Skeletal muscle satellite cell (primary cell): ENCODE measurements around the gene SF3B3.

Source experiments
- H3K27me3 ChIP-seq: 2 replicates; pipeline ENCODE4 v1.7.0; 2013; ENCODE audit warnings: low read length; ENCODE audit not compliant: control insufficient read depth, insufficient read depth
- H3K36me3 ChIP-seq: 2 replicates; pipeline ENCODE4 v1.7.0; 2013; ENCODE audit warnings: mild to moderate bottlenecking, control low read depth, low read length; ENCODE audit not compliant: insufficient read depth
- H3K4me1 ChIP-seq: 2 replicates; pipeline ENCODE4 v1.7.0; 2013; ENCODE audit warnings: low read length; ENCODE audit not compliant: control insufficient read depth, insufficient read depth
- H3K4me2 ChIP-seq: 2 replicates; pipeline ENCODE4 v1.7.0; 2013; ENCODE audit warnings: mild to moderate bottlenecking, low read length
- H3K4me3 ChIP-seq: 2 replicates; pipeline ENCODE4 v1.7.0; 2013; ENCODE audit warnings: low read length
- H3K9ac ChIP-seq: 2 replicates; pipeline ENCODE4 v1.7.0; 2013; ENCODE audit warnings: mild to moderate bottlenecking, low read depth, low read length, moderate library complexity
- H3K9me3 ChIP-seq: replicated peaks from 2 replicates; pipeline ENCODE4 v1.7.0; 2013; ENCODE audit warnings: mild to moderate bottlenecking, control low read depth, low read length

SF3B3 gene

DNA sequence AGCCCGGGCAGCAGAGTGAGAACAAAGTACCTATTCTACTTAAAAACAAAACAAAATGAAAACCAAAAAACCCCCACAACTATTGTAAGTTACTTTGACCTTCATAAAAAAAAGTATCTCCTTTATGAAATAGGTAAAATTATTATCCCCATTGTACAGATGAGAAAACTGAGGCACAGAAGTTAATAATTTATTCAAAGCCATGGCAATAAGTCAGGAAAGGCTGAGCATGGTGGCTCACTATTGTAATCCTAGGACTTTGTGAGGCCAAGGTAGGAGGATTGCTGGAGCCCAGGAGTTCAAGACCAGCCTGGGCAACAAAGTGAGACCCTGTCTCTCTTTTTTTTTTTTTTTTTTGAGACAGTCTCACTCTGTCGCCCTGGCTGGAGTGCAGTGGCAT lies 38.7 kb upstream of the SF3B3 start:
- no peaks in the 10 kb centered on the region for H3K27me3 ChIP-seq
- H3K36me3 ChIP-seq = peaks cover 20% of the 10 kb centered on the region
- H3K4me1 ChIP-seq = peaks cover 20% of the 10 kb centered on the region
- no peak overlapping the region for H3K9ac ChIP-seq
- no peak overlapping the region for H3K4me2 ChIP-seq
- H3K4me3 ChIP-seq = no peak overlapping the region
- H3K9me3 ChIP-seq = no peaks in the 10 kb centered on the region

- Histone ChIP-seq H3K9ac (no peak overlapping the region), H3K9me3 (no peaks in the 10 kb centered on the region), H3K4me1 (peaks cover 12% of the 10 kb centered on the region), H3K4me2 (no peak overlapping the region), H3K27me3 (no peaks in the 10 kb centered on the region), H3K36me3 (peaks cover 18% of the 10 kb centered on the region), H3K4me3 (no peak overlapping the region)
These were observed 33.4 kb upstream of the SF3B3 start for GRCh38 chr16:70490261-70490660.

GRCh38 chr16:70493802-70494201 lies 29.8 kb upstream of the SF3B3 start:
- H3K4me1 ChIP-seq = peaks cover 9% of the 10 kb centered on the region
- no peaks in the 10 kb centered on the region for H3K9me3 ChIP-seq
- peaks cover 46% of the 10 kb centered on the region for H3K36me3 ChIP-seq
- no peak overlapping the region for H3K9ac ChIP-seq
- H3K27me3 ChIP-seq = no peaks in the 10 kb centered on the region
- H3K4me2 ChIP-seq = no peak overlapping the region
- no peak overlapping the region for H3K4me3 ChIP-seq

DNA sequence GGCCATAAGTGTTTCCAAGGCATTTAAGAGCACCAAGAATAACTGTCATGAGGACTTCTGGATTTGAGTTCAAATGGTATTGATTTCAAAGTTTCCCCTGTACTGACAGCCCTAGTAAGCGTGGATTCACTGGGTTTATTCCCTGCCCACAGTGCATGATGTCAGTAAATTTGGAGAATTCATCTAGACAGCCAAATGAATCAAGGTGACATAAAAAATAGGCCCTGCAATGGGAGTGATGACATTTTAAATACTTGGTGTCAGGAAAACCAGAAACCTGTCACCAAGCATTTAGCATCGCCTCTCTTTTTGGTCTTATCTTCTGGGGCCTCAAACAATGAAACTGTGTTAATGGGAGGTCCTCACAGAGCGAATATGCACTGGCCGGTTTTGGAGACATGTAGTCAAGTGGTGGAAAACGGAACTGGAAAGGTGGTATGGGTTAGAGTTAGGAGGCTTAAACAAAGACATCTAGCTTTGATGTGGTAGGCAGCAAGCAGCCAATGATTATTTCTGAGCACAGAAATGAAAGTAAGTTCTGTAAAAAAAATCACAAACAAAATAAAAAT lies 29.3 kb upstream of the SF3B3 start:
- Histone ChIP-seq H3K4me1 (peaks cover 6% of the 10 kb centered on the region), H3K9me3 (no peaks in the 10 kb centered on the region), H3K36me3 (peaks cover 47% of the 10 kb centered on the region), H3K9ac (no peak overlapping the region), H3K4me3 (no peak overlapping the region), H3K4me2 (no peak overlapping the region), H3K27me3 (no peaks in the 10 kb centered on the region)

DNA sequence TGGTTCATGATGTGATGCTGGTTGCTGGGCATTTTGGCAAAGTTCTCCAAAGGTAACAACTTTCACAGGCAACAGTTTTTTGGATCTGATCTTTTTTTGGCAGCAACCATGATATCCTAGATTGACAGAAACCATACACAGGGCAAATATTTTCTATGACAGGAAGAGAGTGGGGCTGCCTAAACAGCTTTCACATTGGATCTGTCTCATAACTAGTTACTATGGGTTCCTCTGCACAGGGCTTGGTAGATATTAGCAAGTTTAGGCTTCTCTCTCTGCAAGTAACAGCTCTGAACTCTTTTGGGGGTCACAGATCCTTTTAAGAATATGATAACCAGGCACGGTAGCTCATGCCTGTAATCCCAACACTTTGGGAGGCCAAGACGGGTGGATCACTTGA lies 28.8 kb upstream of the SF3B3 start:
- Histone ChIP-seq H3K36me3 (peaks cover 49% of the 10 kb centered on the region), H3K9me3 (no peaks in the 10 kb centered on the region), H3K4me3 (no peak overlapping the region), H3K27me3 (no peaks in the 10 kb centered on the region), H3K9ac (no peak overlapping the region), H3K4me2 (no peak overlapping the region), H3K4me1 (peaks cover 6% of the 10 kb centered on the region)

DNA sequence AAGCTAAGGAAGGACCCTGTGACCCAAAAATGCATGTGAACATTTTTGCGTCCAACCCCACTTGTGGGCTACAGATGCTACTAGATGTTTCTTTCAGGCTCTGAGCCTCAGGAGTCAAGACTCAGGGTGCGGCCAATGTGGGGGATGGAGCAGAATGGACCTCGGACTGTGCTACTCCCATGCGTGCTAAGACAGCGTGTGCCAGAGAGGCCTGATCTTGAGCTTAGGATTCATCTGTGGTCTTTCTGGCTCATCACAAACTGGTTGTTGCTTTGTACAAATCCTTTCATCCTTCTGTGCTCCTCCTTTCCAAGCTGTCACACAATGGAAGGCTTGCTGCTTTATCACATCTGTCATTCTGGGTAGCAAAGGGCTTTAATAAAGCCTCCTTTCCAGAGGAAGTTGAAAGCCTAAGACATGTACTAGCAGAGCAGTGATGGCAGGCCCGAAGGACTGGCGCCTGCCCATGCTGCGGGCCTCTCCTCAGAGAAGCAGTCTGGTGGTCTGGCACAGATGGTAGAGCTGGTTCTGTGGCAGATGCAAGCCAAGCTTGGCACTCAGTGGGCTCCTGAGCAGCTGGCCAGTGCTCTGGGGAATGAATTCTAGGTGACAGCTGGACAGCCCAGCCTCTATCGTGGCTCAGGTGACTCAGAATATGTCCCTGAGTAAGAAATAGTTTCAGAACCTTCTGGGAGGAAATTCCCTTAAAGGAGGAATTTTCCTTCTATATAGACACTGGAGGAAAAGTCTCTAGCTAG lies 28.0 kb upstream of the SF3B3 start:
- H3K36me3 ChIP-seq = peaks cover 50% of the 10 kb centered on the region
- H3K4me2 ChIP-seq = no peak overlapping the region
- no peaks in the 10 kb centered on the region for H3K9me3 ChIP-seq
- no peak overlapping the region for H3K4me3 ChIP-seq
- H3K9ac ChIP-seq = no peak overlapping the region
- H3K4me1 ChIP-seq = peaks cover 6% of the 10 kb centered on the region
- no peaks in the 10 kb centered on the region for H3K27me3 ChIP-seq

- no peak overlapping the region for H3K9ac ChIP-seq
- H3K36me3 ChIP-seq = peaks cover 53% of the 10 kb centered on the region
- H3K4me1 ChIP-seq = peaks cover 6% of the 10 kb centered on the region
- H3K9me3 ChIP-seq = no peaks in the 10 kb centered on the region
- H3K27me3 ChIP-seq = no peaks in the 10 kb centered on the region
- no peak overlapping the region for H3K4me2 ChIP-seq
- no peak overlapping the region for H3K4me3 ChIP-seq
These were observed 27.1 kb upstream of the SF3B3 start for GRCh38 chr16:70496513-70496912.

- Histone ChIP-seq H3K9ac (no peak overlapping the region), H3K9me3 (no peaks in the 10 kb centered on the region), H3K36me3 (peaks cover 58% of the 10 kb centered on the region), H3K4me3 (no peak overlapping the region), H3K4me1 (no peaks in the 10 kb centered on the region), H3K27me3 (no peaks in the 10 kb centered on the region), H3K4me2 (no peak overlapping the region)
These were observed 14.9 kb upstream of the SF3B3 start for GRCh38 chr16:70508752-70509151.

- H3K4me2 ChIP-seq = no peak overlapping the region
- H3K9me3 ChIP-seq = no peaks in the 10 kb centered on the region
- no peak overlapping the region for H3K9ac ChIP-seq
- peaks cover 55% of the 10 kb centered on the region for H3K36me3 ChIP-seq
- H3K4me3 ChIP-seq = no peak overlapping the region
- H3K4me1 ChIP-seq = no peaks in the 10 kb centered on the region
- no peaks in the 10 kb centered on the region for H3K27me3 ChIP-seq
These were observed 13.4 kb upstream of the SF3B3 start for GRCh38 chr16:70510216-70510615.

DNA sequence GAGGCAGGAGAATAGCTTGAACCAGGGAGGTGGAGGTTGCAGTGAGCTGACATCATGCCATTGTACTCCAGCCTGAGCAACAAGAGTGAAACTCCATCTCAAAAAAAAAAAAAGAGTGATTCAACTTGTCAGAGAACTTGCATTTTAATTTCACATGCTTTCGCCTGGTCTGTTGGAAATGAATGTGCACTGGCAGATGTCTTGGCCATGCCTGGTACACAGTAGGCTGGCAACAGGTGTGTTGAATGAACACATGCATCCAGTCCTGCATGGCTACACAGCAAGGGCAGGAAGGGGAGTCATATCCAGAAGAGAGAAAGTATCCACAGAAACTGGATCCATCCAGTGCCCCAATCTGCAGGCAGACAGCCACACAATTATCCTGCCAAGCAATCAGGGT lies 11.8 kb upstream of the SF3B3 start:
- Histone ChIP-seq H3K9me3 (no peaks in the 10 kb centered on the region), H3K9ac (no peak overlapping the region), H3K4me3 (no peak overlapping the region), H3K4me1 (no peaks in the 10 kb centered on the region), H3K27me3 (no peaks in the 10 kb centered on the region), H3K4me2 (no peak overlapping the region), H3K36me3 (peaks cover 65% of the 10 kb centered on the region)

GRCh38 chr16:70512456-70512855 lies 11.2 kb upstream of the SF3B3 start:
- Histone ChIP-seq H3K36me3 (peaks cover 66% of the 10 kb centered on the region), H3K4me2 (no peak overlapping the region), H3K4me1 (no peaks in the 10 kb centered on the region), H3K27me3 (no peaks in the 10 kb centered on the region), H3K4me3 (no peak overlapping the region), H3K9me3 (no peaks in the 10 kb centered on the region), H3K9ac (no peak overlapping the region)
